HepG2 (cell line): ENCODE data around the gene SLC2A11. TPM values are rescaled to one million over a fixed set of nuclear protein-coding genes. Genes with fewer than 3 reads are reported as not detected.

Experiments used
- CERS6 ChIP-seq: sonication (generic); formaldehyde crosslinking; IDR thresholded peaks from 2 replicates; pipeline ENCODE4 v1.5.0; 2020; ENCODE audit warnings: missing genetic modification reagents
- ELF1 ChIP-seq: sonication (generic); formaldehyde crosslinking; IDR thresholded peaks from 2 replicates; pipeline ENCODE4 v1.4.0; 2020; ENCODE audit warnings: missing genetic modification reagents
- GATA4 ChIP-seq: sonication (generic); IDR thresholded peaks from 2 replicates; pipeline ENCODE4 v1.6.1; 2016; ENCODE audit warnings: antibody characterized with exemption, low read depth, borderline replicate concordance
- HNF1A ChIP-seq, 2 experiments: sonication (generic) in 1 of 2; formaldehyde crosslinking in 1 of 2; IDR thresholded peaks; 2 replicates each; pipeline versions ENCODE4 v1.4.0 to v1.6.1; 2016 to 2020; ENCODE audit warnings: borderline replicate concordance in 1 of 2, low read depth in 1 of 2, mild to moderate bottlenecking in 1 of 2, missing genetic modification reagents in 1 of 2
- JUN ChIP-seq: sonication (generic); formaldehyde crosslinking; IDR thresholded peaks from 2 replicates; pipeline ENCODE4 v1.4.0; 2020; ENCODE audit warnings: mild to moderate bottlenecking, missing genetic modification reagents
- NBN ChIP-seq: fragments of 450-650 bp; conservative IDR thresholded peaks from 2 replicates; pipeline ENCODE4 v1.6.1; 2017
- NR2F1 ChIP-seq, 2 experiments: fragments of 450-650 bp in 1 of 2; formaldehyde crosslinking in 1 of 2; IDR thresholded peaks; 2 replicates each; pipeline versions ENCODE4 v1.5.0 to v1.6.1; 2016 to 2020; ENCODE audit warnings: mild to moderate bottlenecking in 1 of 2, missing compliant biosample characterization in 1 of 2, missing genetic modification reagents in 1 of 2, moderate library complexity in 1 of 2
- YEATS4 ChIP-seq: sonication (generic); formaldehyde crosslinking; IDR thresholded peaks from 2 replicates; pipeline ENCODE4 v1.4.0; 2020; ENCODE audit warnings: missing genetic modification reagents, borderline replicate concordance
- ZBTB10 ChIP-seq: sonication (generic); formaldehyde crosslinking; IDR thresholded peaks from 2 replicates; pipeline ENCODE4 v1.4.0; 2020; ENCODE audit warnings: missing genetic modification reagents, borderline replicate concordance
- ZBTB4 ChIP-seq: sonication (generic); formaldehyde crosslinking; IDR thresholded peaks from 2 replicates; pipeline ENCODE4 v1.4.0; 2020; ENCODE audit warnings: missing genetic modification reagents, mild to moderate bottlenecking, borderline replicate concordance
- ZBTB7B ChIP-seq: sonication (generic); formaldehyde crosslinking; IDR thresholded peaks from 2 replicates; pipeline ENCODE4 v1.4.0; 2020; ENCODE audit warnings: missing genetic modification reagents
- ZFP41 ChIP-seq: sonication (generic); formaldehyde crosslinking; IDR thresholded peaks from 2 replicates; pipeline ENCODE4 v1.4.0; 2020; ENCODE audit warnings: mild to moderate bottlenecking, missing genetic modification reagents, borderline replicate concordance
- ZNF331 ChIP-seq: sonication (generic); formaldehyde crosslinking; IDR thresholded peaks from 2 replicates; pipeline ENCODE4 v1.4.0; 2020; ENCODE audit warnings: missing genetic modification reagents
- polyA plus RNA-seq, 8 experiments: library from polyadenylated mRNA; depleted of rRNA in 3 of 8; stranded (reverse) in 7 of 8; unstranded in 1 of 8; fragments of >200 nt; fragmentation: Illumina TruSeq in 4 of 8; extraction: Trizol in 4 of 8; gene quantifications; 2 replicates each; pipeline versions ENCODE4 v1.2.1 to v1.2.3, GENCODE V29; 2011 to 2016; ENCODE audit warnings: low read depth in 4 of 8, missing spikeins in 1 of 8, mixed read lengths in 1 of 8; ENCODE audit not compliant: insufficient read depth in 1 of 8
- total RNA-seq, 5 experiments: library from RNA; depleted of rRNA; stranded (reverse); fragments of >200 nt; fragmentation: Illumina TruSeq; extraction: Trizol; gene quantifications; 2 replicates each; pipeline ENCODE4 v1.2.3, GENCODE V29; 2016; ENCODE audit warnings: low read depth in 1 of 5

The SLC2A11 gene
- total and polyA plus RNA-seq, 2 of the 13 experiments (the other 11 are each of a cell fraction or from before 2014, with no cell fraction given): 15.2 to 15.4 TPM

- TF ChIP-seq HNF1A (IDR thresholded peaks at IDR 0.05; ENCODE audit: low read depth): no peak
- TF ChIP-seq HNF1A (CRISPR knock-in tag; IDR thresholded peaks at IDR 0.05; ENCODE audit: borderline replicate concordance): no peak
- TF ChIP-seq GATA4: no peak
- TF ChIP-seq ZBTB7B: no peak
- no peak for TF ChIP-seq NR2F1 (CRISPR knock-in tag; IDR thresholded peaks at IDR 0.05)
- no peak for TF ChIP-seq ELF1 (CRISPR knock-in tag)
- no peak for TF ChIP-seq ZFP41 (CRISPR knock-in tag)
- TF ChIP-seq ZBTB4 (CRISPR knock-in tag): no peak
- no peak for TF ChIP-seq NBN
- no peak for TF ChIP-seq YEATS4
- no peak for TF ChIP-seq ZBTB10 (CRISPR knock-in tag)
- no peak for TF ChIP-seq JUN (CRISPR knock-in tag)
- no peak for TF ChIP-seq CERS6 (CRISPR knock-in tag)
- TF ChIP-seq ZNF331 (CRISPR knock-in tag): no peak
Measured at GRCh38 chr22:23896523-23897186, 39.0 kb downstream of the SLC2A11 start (continued).
